ENCODE measurements around the gene PTPN23. TPM values are rescaled to one million over a fixed set of nuclear protein-coding genes. Genes with fewer than 3 reads are reported as not detected.

Gene PTPN23
- total RNA-seq, 1 donor from 2014 or later = 40.3 TPM

DNA sequence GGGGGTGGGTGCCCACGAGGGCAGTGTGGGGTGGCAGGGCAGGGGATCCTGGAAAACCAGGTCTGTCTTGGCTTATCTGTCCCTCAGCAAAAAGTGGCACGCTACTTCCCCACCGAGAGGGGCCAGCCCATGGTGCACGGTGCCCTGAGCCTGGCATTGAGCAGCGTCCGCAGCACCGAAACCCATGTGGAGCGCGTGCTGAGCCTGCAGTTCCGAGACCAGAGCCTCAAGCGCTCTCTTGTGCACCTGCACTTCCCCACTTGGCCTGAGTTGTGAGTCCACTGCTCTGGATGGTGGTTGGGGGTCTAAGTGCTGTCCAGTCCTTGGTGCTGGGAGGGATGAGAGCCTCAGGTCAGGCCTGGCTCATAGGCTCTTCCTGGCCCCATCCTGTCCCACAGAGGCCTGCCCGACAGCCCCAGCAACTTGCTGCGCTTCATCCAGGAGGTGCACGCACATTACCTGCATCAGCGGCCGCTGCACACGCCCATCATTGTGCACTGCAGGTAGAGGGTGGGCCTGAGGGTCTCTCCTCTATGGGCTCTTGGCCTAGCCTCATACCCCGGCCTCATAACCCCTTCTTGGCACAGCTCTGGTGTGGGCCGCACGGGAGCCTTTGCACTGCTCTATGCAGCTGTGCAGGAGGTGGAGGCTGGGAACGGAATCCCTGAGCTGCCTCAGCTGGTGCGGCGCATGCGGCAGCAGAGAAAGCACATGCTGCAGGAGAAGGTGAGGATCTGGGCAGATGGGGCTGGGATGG is 31.1 kb downstream of the PTPN23 start:
- no peaks in the 10 kb centered on the region for H3K79me2 ChIP-seq (ENCODE audit: insufficient read depth, low read length)
- Mint-ChIP-seq H3K27me3 (ENCODE audit: low read depth, unreplicated experiment) (no peaks in the 10 kb centered on the region), H3K27ac (ENCODE audit: unreplicated experiment) (no peak overlapping the region), H3K4me3 (ENCODE audit: unreplicated experiment) (no peak overlapping the region), H3K9me3 (ENCODE audit: unreplicated experiment) (no peaks in the 10 kb centered on the region), H3K36me3 (ENCODE audit: low read depth, unreplicated experiment) (peaks cover 15% of the 10 kb centered on the region), H3K4me1 (ENCODE audit: low read depth, unreplicated experiment) (no peaks in the 10 kb centered on the region)
- H3K4me3 ChIP-seq (ENCODE audit: insufficient read depth, low read depth, low read length) = no peak overlapping the region
- TF ChIP-seq EZH2 (IDR thresholded peaks at IDR 0.05; ENCODE audit: insufficient read depth, low read length) = no peak
- TF ChIP-seq, protein P1, sequence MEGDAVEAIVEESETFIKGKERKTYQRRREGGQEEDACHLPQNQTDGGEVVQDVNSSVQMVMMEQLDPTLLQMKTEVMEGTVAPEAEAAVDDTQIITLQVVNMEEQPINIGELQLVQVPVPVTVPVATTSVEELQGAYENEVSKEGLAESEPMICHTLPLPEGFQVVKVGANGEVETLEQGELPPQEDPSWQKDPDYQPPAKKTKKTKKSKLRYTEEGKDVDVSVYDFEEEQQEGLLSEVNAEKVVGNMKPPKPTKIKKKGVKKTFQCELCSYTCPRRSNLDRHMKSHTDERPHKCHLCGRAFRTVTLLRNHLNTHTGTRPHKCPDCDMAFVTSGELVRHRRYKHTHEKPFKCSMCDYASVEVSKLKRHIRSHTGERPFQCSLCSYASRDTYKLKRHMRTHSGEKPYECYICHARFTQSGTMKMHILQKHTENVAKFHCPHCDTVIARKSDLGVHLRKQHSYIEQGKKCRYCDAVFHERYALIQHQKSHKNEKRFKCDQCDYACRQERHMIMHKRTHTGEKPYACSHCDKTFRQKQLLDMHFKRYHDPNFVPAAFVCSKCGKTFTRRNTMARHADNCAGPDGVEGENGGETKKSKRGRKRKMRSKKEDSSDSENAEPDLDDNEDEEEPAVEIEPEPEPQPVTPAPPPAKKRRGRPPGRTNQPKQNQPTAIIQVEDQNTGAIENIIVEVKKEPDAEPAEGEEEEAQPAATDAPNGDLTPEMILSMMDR (IDR thresholded peaks at IDR 0.05; ENCODE audit: insufficient read depth, low read depth, low read length) = no peak
- no peak for DNase-seq (ENCODE audit: low read depth)
- H3K9me3 ChIP-seq (ENCODE audit: insufficient read depth, low read depth, low read length) = no peaks in the 10 kb centered on the region
- peaks cover 10% of the 10 kb centered on the region for H4K20me1 ChIP-seq (ENCODE audit: insufficient read depth, low read length)
- no peak for FAIRE-seq
- H3K4me2 ChIP-seq (ENCODE audit: low read length) = no peak overlapping the region
- no peaks in the 10 kb centered on the region for H3K27me3 ChIP-seq (ENCODE audit: insufficient read depth, low read length)
- H3K36me3 ChIP-seq (ENCODE audit: insufficient read depth, low read length) = peaks cover 11% of the 10 kb centered on the region
- H3K4me1 ChIP-seq (ENCODE audit: insufficient read depth, low read length) = no peaks in the 10 kb centered on the region
- H3K9ac ChIP-seq (ENCODE audit: low read length) = no peak overlapping the region
- no peak overlapping the region for H3K27ac ChIP-seq (ENCODE audit: low read depth, low read length)
- no peak overlapping the region for H2AFZ ChIP-seq (ENCODE audit: low read depth, low read length)

DNA sequence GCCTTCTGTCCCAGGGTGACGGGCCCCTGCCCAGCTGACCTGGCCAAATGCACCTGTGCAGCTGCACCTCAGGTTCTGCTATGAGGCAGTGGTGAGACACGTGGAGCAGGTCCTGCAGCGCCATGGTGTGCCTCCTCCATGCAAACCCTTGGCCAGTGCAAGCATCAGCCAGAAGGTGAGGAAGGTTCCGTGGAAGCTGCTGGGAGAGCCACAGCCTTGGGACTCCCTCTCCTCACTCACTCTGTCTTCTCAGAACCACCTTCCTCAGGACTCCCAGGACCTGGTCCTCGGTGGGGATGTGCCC is 31.6 kb downstream of the PTPN23 start:
- Histone ChIP-seq H2AFZ (ENCODE audit: low read depth, low read length) (no peak overlapping the region), H3K9ac (ENCODE audit: low read length) (no peak overlapping the region), H3K4me1 (ENCODE audit: insufficient read depth, low read length) (no peaks in the 10 kb centered on the region), H3K4me2 (ENCODE audit: low read length) (no peak overlapping the region), H3K27ac (ENCODE audit: low read depth, low read length) (no peak overlapping the region), H3K36me3 (ENCODE audit: insufficient read depth, low read length) (peaks cover 9% of the 10 kb centered on the region), H4K20me1 (ENCODE audit: insufficient read depth, low read length) (peaks cover 7% of the 10 kb centered on the region), H3K9me3 (ENCODE audit: insufficient read depth, low read depth, low read length) (no peaks in the 10 kb centered on the region), H3K79me2 (ENCODE audit: insufficient read depth, low read length) (no peaks in the 10 kb centered on the region), H3K4me3 (ENCODE audit: insufficient read depth, low read depth, low read length) (no peak overlapping the region), H3K27me3 (ENCODE audit: insufficient read depth, low read length) (no peaks in the 10 kb centered on the region)
- TF ChIP-seq EZH2 (IDR thresholded peaks at IDR 0.05; ENCODE audit: insufficient read depth, low read length) = no peak
- TF ChIP-seq, protein P1 (IDR thresholded peaks at IDR 0.05; ENCODE audit: insufficient read depth, low read depth, low read length) = no peak
- Mint-ChIP-seq H3K27me3 (ENCODE audit: low read depth, unreplicated experiment) (no peaks in the 10 kb centered on the region), H3K4me1 (ENCODE audit: low read depth, unreplicated experiment) (no peaks in the 10 kb centered on the region), H3K36me3 (ENCODE audit: low read depth, unreplicated experiment) (peaks cover 16% of the 10 kb centered on the region), H3K4me3 (ENCODE audit: unreplicated experiment) (no peak overlapping the region), H3K27ac (ENCODE audit: unreplicated experiment) (no peak overlapping the region), H3K9me3 (ENCODE audit: unreplicated experiment) (no peaks in the 10 kb centered on the region)
- no peak for DNase-seq (ENCODE audit: low read depth)
- no peak for FAIRE-seq

DNA sequence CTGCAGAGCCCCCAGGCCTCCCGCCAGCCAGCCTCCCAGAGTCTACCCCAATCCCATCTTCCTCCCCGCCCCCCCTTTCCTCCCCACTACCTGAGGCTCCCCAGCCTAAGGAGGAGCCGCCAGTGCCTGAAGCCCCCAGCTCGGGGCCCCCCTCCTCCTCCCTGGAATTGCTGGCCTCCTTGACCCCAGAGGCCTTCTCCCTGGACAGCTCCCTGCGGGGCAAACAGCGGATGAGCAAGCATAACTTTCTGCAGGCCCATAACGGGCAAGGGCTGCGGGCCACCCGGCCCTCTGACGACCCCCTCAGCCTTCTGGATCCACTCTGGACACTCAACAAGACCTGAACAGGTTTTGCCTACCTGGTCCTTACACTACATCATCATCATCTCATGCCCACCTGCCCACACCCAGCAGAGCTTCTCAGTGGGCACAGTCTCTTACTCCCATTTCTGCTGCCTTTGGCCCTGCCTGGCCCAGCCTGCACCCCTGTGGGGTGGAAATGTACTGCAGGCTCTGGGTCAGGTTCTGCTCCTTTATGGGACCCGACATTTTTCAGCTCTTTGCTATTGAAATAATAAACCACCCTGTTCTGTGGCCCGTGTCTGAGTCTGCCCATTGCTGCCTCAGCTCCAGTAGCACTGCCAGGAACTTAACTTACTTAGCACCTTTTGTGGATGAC is 32.2 kb downstream of the PTPN23 start:
- peak overlapping the region; percentile 63 for H3K27ac Mint-ChIP-seq (ENCODE audit: unreplicated experiment)

More for the DNA sequence above, 32.2 kb downstream of the PTPN23 start:
- Mint-ChIP-seq H3K36me3 (ENCODE audit: low read depth, unreplicated experiment) (peaks cover 11% of the 10 kb centered on the region), H3K27me3 (ENCODE audit: low read depth, unreplicated experiment) (no peaks in the 10 kb centered on the region), H3K4me3 (ENCODE audit: unreplicated experiment) (no peak overlapping the region), H3K4me1 (ENCODE audit: low read depth, unreplicated experiment) (no peaks in the 10 kb centered on the region), H3K9me3 (ENCODE audit: unreplicated experiment) (no peaks in the 10 kb centered on the region)
- no peaks in the 10 kb centered on the region for H3K27me3 ChIP-seq (ENCODE audit: insufficient read depth, low read length)
- TF ChIP-seq, protein P1 (IDR thresholded peaks at IDR 0.05; ENCODE audit: insufficient read depth, low read depth, low read length) = no peak
- no peak for TF ChIP-seq EZH2 (IDR thresholded peaks at IDR 0.05; ENCODE audit: insufficient read depth, low read length)
- H3K36me3 ChIP-seq (ENCODE audit: insufficient read depth, low read length) = peaks cover 9% of the 10 kb centered on the region
- no peak overlapping the region for H2AFZ ChIP-seq (ENCODE audit: low read depth, low read length)
- no peak overlapping the region for H3K27ac ChIP-seq (ENCODE audit: low read depth, low read length)
- no peaks in the 10 kb centered on the region for H3K79me2 ChIP-seq (ENCODE audit: insufficient read depth, low read length)
- no peak overlapping the region for H3K9ac ChIP-seq (ENCODE audit: low read length)
- H3K9me3 ChIP-seq (ENCODE audit: insufficient read depth, low read depth, low read length) = no peaks in the 10 kb centered on the region
- no peak overlapping the region for H3K4me3 ChIP-seq (ENCODE audit: insufficient read depth, low read depth, low read length)
- H4K20me1 ChIP-seq (ENCODE audit: insufficient read depth, low read length) = peaks cover 7% of the 10 kb centered on the region
- no peak for FAIRE-seq
- H3K4me1 ChIP-seq (ENCODE audit: insufficient read depth, low read length) = no peaks in the 10 kb centered on the region
- no peak overlapping the region for H3K4me2 ChIP-seq (ENCODE audit: low read length)
- no peak for DNase-seq (ENCODE audit: low read depth)

All from astrocyte (in vitro differentiated cells and primary cell).